ENCODE data around the gene APBA2.
"Not testable (repeated sequence)": the region's sequence is repeated elsewhere in the genome, so short reads cannot be mapped to it uniquely, and the experiment has no call there.

Gene APBA2

GRCh38 chr15:29099131-29099880 is 213.5 kb downstream of the APBA2 start:
- H3K36me3 ChIP-seq = peaks cover 2% of the 10 kb centered on the region; the same call in 1 of the 2 replicates
- no peaks in the 10 kb centered on the region for H3K4me1 ChIP-seq
- no peak for DNase-seq

GRCh38 chr15:29100486-29101000 is 214.8 kb downstream of the APBA2 start:
- Histone ChIP-seq H3K4me1 (no peaks in the 10 kb centered on the region), H3K9me3 (no peaks in the 10 kb centered on the region), H3K36me3 (peaks cover 7% of the 10 kb centered on the region), H3K4me3 (ENCODE audit: low read depth, low read length) (no peak overlapping the region), H3K27me3 (no peaks in the 10 kb centered on the region)
- TF ChIP-seq CTCF (IDR thresholded peaks at IDR 0.05; ENCODE audit: low read depth, low read length) = no peak
- DNase-seq = no peak

More at GRCh38 chr15:29099131-29099880, 213.5 kb downstream of the APBA2 start:
- H3K9me3 ChIP-seq = no peaks in the 10 kb centered on the region
- H3K27me3 ChIP-seq = no peaks in the 10 kb centered on the region
- no peak for TF ChIP-seq CTCF (IDR thresholded peaks at IDR 0.05; ENCODE audit: low read depth, low read length)
- no peak overlapping the region for H3K4me3 ChIP-seq (ENCODE audit: low read depth, low read length)

- H3K4me1 ChIP-seq = no peaks in the 10 kb centered on the region
- no peak for TF ChIP-seq CTCF (IDR thresholded peaks at IDR 0.05; ENCODE audit: low read depth, low read length)
- H3K27me3 ChIP-seq = no peaks in the 10 kb centered on the region
- no peak overlapping the region for H3K4me3 ChIP-seq (ENCODE audit: low read depth, low read length)
- H3K36me3 ChIP-seq = peaks cover 9% of the 10 kb centered on the region
- no peaks in the 10 kb centered on the region for H3K9me3 ChIP-seq
- no peak for DNase-seq
Measured at GRCh38 chr15:29101491-29101890, 215.7 kb downstream of the APBA2 start.

- not testable (repeated sequence) for H3K36me3 ChIP-seq; H3K9me3 ChIP-seq; H3K4me1 ChIP-seq; H3K27me3 ChIP-seq; H3K4me3 ChIP-seq (ENCODE audit: low read depth, low read length)
- DNase-seq = peak; percentile 74
- peak; percentile 82 for TF ChIP-seq CTCF (IDR thresholded peaks at IDR 0.05; ENCODE audit: low read depth, low read length)
Measured at GRCh38 chr15:29102173-29102794, 216.5 kb downstream of the APBA2 start.

- TF ChIP-seq CTCF (IDR thresholded peaks at IDR 0.05; ENCODE audit: low read depth, low read length) = no peak
- peaks cover 9% of the 10 kb centered on the region for H3K36me3 ChIP-seq
- H3K27me3 ChIP-seq = no peaks in the 10 kb centered on the region
- H3K4me3 ChIP-seq (ENCODE audit: low read depth, low read length) = peak overlapping the region; percentile 59
- DNase-seq = no peak
- H3K9me3 ChIP-seq = no peaks in the 10 kb centered on the region
- H3K4me1 ChIP-seq = no peaks in the 10 kb centered on the region
Measured at GRCh38 chr15:29102911-29103823, 217.4 kb downstream of the APBA2 start.

All from BE2C (cell line).